SIG-M5 treated with dmso at 0.1 percent for 504 hours (cell line): ENCODE measurements around the gene PI4K2B.
"Not testable (repeated sequence)": the region's sequence is repeated elsewhere in the genome, so short reads cannot be mapped to it uniquely, and the experiment has no call there.

ENCODE experiments used
- DNase-seq: peaks from one replicate; lab custom pipeline; 2025; ENCODE audit not compliant: unreplicated experiment; lab: John Stamatoyannopoulos, UW

PI4K2B gene

DNA sequence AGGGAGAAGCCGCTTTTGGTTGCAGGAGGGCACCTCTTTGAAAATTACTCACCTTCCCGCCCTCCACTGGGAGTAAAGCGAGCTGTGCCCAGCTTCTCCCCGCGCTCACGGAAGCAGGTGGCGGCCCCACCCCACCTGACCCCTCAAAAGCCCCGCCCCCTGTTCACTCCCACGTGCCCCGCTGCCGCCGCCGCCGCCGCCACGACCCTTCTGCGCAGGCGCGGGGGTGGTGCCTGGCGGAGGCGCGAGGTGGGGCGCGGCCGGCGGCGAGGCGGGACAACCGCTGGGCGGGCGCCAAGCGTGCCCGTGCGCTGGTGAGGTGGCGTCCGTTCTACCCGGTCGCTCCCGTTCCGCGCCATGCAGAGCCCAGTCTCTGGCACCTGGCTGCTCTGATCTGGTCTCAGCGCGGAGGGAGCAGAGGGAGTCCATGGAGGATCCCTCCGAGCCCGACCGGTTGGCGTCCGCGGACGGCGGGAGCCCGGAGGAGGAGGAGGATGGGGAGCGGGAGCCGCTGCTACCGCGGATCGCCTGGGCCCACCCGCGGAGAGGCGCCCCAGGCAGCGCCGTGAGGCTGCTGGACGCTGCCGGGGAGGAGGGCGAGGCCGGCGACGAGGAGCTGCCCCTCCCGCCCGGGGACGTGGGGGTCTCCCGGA, at the start of gene PI4K2B:
PI4K2B (plus strand) TSS at position 297 of the 653 bp plus-strand sequence; CDS start at position 428, 131 bp downstream.
- DNase-seq, result peak; percentile 84

DNA sequence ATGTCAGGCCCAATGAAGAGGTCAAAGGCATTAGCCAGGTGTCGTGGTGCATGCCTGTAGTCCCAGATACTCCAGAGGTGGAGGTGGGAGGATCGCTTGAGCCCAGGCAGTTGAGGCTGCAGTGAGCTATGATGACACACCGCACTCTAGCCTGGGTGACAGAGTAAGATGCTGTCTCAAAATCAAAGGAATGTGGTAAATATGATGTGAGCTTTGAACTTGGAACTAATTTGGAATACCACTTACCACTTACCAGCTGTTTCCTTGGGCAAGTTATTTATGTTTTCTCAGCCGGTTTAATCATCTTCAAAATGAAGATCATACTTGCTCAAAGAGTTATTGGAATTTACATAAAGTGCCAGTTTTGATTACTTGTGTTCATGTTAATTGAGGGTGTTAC, 49.8 kb upstream of the PI4K2B start:
- no peak for DNase-seq

DNA sequence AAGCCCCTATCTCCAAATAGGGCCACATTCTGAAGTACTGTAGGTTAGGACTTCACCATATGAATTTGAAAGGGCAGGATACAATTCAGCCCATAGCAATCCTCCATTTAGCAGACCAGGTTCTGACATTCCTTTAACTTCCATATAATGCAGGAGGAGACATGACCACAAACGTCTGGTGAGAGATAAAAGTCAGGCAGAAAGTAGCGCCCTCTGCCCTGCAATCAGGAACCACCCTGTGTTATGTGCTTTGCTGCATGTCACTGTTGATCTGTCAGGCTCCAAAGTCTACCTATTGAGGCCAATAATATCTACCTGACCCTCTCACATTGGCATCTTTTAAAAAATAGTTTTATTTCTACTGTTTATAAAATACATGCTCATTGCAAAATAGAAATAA, 43.4 kb upstream of the PI4K2B start:
- DNase-seq, result no peak

DNA sequence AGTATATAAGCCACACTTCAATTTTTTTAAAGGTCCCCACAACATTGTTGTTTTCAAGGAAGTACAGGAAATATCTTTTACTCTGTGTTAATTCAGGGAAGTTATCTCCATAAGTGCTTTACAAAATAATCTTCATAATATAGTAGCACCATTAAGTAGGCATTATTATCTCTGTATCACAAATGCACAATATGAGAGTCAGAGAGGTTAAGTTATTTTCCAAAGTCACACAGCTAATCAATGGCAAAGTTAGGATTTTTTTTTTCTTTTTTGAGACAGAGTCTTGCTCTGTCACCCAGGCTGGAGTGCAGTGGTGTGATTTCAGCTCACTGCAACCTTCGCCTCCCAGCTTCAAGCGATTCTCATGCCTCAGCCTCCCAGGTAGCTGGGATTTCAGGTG, 35.1 kb upstream of the PI4K2B start:
- DNase-seq, result no peak

DNA sequence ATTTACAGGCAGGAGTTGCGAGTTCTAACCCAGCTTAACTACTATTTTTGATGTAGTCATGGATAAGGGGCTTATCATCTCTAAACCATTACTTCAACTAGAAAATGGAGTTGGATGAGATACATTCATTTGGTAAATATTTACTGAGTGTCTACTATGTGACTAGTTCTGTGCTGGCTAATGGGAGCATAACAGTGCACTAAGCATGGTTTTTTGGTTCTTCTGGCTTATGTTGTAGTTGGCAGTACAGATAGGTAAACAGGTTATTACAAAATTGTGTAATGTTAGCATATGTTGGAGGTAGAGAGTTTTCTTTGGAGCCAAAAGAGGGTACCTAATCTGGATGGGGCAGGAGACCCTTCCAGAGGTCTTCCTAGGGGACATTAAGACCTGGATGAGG, 25.8 kb upstream of the PI4K2B start:
- DNase-seq, result no peak

DNA sequence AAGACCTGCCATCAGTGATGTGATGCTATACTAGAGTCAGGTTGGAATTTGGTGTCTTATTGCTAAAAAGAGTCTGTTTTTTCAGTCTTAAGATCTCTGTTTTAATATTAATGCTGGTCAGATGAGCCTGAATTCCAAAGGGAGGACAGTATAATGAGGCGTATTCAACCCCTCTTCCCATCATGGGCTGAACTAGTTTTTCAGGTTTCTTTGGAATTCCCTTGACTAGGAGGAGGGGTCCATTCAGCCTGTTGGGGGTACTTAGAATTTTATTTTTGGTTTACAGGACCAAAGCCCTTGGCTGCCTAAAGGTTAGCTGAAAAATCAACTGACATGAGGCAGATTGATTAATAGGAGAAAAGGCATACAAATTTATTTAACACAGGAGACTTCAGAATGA, 24.1 kb upstream of the PI4K2B start:
- DNase-seq, result no peak

DNA sequence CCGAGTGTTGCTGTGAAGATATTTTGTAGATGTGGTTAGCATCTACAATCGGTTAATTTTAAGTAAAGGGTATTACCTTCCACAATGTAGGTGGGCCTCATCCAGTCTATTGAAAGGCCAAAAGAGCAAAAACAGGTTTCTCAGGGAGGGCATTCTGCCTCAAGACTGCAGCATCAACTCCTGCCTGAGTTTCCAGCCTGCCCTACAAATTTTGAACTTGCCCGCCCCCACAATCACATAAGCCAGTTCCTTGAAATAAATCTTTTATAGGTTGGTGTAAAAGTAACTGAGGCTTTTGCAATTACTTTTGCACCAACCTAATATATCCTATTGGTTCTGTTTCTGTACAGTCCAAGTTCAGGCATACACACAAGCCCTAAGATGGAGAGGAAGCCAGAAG, 22.1 kb upstream of the PI4K2B start:
- no peak for DNase-seq

DNA sequence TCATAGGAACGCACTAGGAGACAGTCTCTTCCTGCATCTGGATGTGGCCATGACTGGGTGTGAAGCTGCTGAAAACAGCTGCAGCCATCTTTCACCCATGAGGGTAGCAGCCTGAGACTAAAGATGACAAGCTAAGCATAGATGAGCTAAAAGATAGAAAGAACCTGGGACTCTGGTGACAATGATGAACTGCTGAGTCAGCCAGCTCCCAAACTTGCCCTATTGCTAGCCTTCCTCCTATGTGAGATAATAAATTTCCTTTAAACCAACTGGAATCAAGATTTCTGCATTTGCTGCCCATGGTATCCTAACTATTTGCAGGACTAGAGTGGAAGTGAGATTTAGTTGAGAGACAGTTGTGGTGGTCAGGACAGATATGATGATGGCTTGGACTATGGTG, 21.0 kb upstream of the PI4K2B start:
- DNase-seq, result no peak

DNA sequence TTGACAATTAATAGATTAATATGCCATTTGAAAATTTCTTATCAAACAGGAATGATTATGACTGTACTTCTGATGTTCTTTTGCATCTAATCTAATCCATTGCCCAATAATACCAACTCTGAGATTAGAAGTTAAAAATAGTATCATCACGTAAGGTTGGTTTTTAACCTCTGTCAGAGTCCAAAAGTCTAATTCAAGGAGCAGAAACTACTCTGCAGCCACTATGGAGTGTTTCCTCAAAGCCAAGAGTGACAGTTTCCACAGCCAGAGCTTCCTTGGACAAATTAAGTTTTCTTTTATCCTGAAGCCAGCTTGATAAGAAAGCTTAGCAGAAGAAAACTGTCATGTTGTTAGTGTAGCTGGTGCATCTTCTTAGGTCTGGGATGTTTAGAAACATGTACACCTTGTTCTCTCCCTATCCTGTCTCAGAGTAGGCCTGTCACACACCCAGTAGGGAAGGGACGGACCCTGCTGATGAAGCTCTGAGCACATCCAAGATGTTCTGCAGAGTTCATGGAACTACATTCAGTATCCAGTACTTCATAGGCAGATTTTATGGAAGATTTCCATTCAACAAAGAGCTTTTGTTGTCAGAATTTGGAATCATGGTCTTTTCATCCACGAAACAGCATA, 20.4 kb upstream of the PI4K2B start:
- no peak for DNase-seq

DNA sequence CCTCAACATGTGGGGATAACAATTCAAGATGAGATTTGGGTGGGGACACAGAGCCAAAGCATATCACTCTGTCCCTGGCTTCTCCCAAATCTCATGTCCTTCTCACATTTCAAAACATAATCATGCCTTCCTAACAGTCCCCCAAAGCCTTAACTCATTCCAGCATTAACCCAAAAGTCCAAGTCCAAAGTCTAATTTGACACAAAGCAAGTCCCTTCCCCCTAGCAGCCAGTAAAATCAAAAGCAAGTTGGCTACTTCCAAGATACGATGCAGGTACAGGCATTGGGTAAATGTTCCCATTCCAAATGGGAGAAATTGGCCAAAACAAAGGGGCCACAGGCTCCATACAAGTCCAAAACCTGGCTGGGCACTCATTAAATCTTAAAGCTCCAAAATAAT, 19.1 kb upstream of the PI4K2B start:
- DNase-seq, result not testable (repeated sequence)

DNA sequence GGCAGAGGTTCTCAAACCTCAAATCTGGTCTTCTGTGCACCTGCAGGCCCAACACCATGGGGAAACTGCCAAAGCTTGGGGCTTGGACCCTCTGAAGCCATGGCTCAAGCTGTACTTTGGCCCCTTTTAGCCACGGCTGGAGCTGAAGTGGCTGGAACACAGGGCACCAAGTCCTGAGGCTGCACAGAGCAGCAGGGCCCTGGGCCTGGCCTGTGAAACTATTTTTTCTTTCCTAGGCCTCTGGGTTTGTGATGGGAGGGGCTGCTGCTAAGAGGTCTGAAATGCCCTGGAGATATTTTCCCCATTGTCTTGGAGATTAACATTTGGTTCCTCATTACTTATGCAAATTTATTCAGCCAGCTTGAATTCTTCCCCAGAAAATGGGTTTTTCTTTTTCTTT, 18.3 kb upstream of the PI4K2B start:
- no peak for DNase-seq

DNA sequence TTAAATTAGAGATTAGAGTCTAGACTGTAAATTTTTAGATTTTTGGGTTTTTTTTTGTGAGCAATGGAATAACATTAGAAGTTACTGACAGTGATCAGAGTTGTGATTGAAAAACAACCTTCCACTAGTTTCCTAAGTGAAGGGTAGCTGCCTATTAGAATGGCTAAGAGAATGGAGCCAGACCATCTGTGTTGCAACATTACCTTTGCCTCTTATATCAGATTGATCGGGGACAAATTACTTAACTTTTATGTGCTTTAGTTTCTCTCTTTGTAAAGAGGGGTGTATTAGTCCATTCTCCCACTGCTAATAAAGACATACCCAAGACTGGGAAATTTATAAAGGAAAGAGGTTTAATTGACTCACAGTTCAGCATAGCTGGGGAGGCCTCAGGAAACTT, 12.5 kb upstream of the PI4K2B start:
- no peak for DNase-seq

DNA sequence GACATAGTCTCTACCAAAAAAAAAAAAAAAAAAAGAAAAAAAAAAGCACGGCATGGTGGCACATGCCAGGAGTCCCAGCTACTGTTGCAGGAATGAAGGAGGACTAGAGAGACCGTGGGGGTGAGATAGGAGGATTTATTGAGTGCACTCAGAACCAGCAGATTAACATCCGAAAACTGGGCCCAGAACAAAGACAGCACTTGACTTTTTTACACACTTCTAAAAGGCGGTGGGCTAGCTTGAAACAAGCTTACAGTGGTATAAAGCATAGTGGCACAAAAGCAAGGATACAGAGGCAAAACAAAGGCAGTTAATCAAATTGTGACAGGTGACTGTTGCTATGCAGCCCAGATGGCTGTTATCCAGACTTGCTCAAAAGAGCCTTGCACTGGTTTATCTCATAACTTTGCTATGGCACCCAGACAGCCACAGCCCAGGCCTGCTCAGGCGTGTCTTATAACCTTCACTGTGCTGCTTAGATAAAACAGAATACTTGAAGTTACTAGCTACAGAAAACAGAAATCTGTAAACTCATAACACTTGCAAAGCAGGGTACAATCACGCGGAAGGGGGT, 9.9 kb upstream of the PI4K2B start:
- DNase-seq, result no peak

DNA sequence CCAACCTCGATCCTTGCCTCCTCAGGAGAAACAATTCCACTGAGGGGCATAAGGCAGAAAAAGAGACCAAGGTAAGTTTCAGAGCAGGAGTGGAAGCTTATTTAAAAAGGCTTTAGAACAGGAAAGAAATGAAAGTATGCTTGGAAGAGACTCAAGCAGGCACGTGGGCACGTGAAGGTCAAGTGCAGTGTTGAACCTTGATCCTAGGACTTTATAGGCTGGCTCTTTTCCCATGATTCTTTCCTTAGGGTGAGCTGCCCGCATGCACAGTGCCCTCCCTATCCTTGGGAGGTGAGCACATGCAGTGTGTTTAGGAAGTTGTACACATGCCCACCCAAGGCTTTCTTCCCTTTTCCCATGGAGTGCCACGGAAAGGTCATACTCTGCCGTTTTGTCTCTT, 4.0 kb upstream of the PI4K2B start:
- no peak for DNase-seq

DNA sequence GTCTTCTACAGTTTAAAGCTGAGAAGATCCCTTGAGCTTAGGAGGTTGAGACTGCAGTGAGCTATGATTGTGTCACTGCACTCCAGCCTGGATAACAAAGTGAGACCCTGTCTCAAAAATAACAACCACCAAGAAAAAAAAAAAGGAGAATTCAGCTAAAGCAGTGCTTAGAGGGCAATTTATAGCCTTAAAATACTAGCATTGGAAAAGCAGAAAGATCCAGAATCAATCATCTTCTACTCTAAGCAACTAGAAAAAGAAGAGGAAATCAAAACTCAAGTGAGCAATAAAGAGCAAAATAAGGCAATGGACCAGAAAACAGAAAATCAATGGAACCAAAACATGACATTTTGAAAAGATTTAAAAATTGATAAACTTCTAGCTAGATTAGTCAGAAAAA, 639 bp upstream of the PI4K2B start:
- no peak for DNase-seq

DNA sequence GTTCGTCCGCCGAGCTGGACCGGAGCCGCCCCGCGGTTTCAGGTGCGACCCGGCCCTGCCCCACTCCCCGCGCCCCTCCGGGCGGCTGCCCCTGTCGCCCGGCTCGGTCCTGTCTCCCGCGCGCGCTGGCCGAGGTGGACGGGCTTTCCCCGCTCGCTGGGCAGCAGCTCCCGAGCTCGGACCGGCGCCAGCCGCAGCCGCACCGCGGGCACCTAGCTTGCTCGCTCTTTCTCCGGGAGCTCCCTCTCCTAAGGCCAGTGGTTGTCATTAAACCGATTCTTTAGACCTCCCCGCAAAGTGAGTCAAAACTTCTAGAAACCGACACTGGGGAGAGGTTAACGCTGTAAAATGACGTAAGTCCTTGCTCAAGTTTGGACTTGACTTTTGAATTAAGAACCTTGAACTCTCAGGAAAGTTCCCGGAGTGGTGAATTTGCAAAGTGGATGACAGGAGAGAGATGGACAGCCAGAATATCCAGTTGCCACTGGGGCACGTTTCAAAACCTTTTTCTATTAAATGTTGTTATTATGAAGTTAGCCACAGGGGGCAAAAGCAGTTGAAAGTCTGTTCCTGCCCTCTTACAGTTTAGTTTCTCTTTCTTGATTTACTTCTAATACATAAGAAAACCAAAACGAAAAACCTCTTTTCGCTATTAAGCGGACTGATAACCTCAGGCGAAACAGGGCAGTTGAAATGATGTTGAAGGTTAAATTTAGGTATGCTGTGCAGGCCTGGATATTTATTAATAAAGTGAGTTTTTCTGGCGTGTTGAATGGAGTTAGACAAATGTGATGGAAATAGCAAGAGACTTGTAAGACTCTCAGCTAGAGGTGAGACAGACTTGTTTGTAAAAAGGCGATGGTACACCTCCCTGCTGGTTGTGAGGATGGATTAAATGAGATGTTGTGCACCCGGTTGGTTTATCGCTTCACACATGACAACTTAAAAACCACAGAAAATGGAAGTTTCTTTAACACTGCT, 847 bp downstream of the PI4K2B start:
- peak; percentile 85 for DNase-seq

DNA sequence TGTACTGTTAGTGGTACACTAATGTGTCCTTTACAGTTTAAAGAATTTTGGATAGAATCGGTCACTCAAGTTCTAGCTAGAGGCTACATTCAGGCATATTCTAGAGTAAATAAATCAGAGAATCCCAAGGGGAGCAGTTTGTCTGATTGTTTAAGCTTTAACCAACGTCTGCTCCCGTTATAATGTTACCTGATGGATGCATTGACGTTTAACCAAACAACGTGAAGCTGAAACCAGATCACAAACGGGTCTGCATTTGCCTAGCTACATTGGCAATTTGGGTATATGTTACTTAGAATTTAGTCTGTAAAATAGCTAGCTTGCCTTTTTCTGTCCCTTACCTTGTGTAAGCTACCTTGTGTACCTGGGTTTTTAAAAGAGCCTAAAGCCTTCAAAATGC, 1.6 kb downstream of the PI4K2B start:
- no peak for DNase-seq

DNA sequence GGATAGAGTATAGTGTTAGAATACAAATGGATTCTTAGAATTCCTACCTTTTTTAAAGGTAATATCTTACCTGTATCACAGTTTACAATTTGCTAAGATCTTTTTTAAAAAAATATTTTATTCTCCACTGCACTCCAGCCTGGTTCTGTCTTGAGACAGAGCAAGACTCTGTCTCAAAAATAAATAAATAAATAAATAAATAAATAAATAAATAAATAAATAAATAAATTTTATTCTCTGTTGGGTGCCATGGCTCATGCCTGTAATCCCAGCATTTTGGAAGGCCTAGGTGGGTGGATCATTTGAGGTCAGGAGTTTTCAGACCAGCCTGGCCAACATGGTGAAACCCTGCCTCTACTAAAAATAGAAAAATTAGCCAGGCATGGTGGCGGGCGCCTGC, 2.2 kb downstream of the PI4K2B start:
- not testable (repeated sequence) for DNase-seq

DNA sequence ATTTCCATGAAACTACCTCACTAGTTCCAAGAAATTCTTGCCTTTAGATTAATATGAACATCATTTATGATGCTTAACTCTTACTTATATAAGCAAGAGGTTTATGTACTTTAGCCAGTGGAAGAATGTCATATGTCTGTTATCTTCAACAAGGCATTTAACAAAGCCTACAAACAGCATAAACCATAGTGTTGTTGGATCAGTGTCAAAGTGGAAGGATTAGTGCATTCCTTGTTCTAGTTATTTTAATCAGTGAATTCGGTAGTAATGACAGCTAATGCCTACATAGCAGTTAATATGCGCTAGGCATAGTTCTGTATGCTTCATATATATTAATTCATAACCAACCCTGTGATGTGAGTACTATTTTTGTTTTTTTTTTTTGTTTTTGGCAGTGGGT, 3.1 kb downstream of the PI4K2B start:
- no peak for DNase-seq

DNA sequence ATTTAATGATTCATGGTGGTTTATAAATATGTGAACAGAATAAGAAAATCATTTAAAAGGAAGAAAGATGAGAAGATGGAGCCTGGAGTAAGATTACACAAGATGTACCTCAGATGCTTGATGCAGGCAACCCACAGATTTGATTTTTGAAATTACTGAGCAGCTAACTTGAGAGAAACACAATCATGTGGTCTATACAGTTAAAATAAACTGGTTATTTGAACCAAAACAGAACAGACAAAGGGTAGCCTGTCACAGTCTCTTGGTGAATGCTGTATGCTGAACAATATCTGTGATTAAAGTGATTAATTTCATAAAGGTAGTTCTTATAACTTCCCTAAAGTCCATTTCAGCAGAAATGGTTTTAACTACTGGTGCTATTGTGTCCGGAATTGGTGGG, 4.2 kb downstream of the PI4K2B start:
- no peak for DNase-seq

DNA sequence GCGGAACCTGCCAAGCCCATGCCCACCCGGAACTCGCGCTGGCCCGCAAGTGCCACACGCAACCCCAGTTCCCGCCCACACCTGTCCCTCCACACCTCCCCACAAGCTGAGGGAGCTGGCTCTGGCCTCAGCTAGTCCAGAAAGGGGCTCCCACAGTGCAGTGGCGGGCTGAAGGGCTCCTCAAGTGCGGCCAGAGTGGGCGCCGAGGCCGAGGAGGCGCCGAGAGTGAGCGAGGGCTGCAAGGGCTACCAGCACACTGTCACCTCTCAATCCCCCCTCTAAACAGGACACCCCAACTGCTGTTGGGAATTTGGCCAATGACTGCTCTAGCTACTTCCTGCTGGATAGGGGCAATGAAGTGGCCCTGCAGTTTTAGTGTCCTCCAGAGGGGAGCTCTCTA, 5.7 kb downstream of the PI4K2B start:
- DNase-seq, result not testable (repeated sequence)
